ENCODE measurements around the gene PCSK6.

Gene PCSK6

GRCh38 chr15:101351736-101352135 is 137.8 kb downstream of the PCSK6 start:
- no peaks in the 10 kb centered on the region for H3K27me3 ChIP-seq
- no peaks in the 10 kb centered on the region for H3K9me3 ChIP-seq
- no peak for DNase-seq
- no peak overlapping the region for H3K4me3 ChIP-seq
- no peak overlapping the region for H3K27ac ChIP-seq
- H3K36me3 ChIP-seq: no peaks in the 10 kb centered on the region
- H3K4me1 ChIP-seq: no peaks in the 10 kb centered on the region
- no peak for TF ChIP-seq CTCF (IDR thresholded peaks at IDR 0.05)
- intact Hi-C loops (cut with DNase I; ENCODE audit: low total_unique reads): no loop called here

GRCh38 chr15:101349047-101349951 is 140.2 kb downstream of the PCSK6 start:
- H3K4me1 ChIP-seq: no peaks in the 10 kb centered on the region
- no peak overlapping the region for H3K27ac ChIP-seq
- no peak for TF ChIP-seq CTCF (IDR thresholded peaks at IDR 0.05)
- no peaks in the 10 kb centered on the region for H3K27me3 ChIP-seq
- no peaks in the 10 kb centered on the region for H3K36me3 ChIP-seq
- intact Hi-C loops (cut with DNase I; ENCODE audit: low total_unique reads): no loop called here
- no peaks in the 10 kb centered on the region for H3K9me3 ChIP-seq
- no peak overlapping the region for H3K4me3 ChIP-seq
- no peak for DNase-seq

GRCh38 chr15:101348643-101349042 is 140.9 kb downstream of the PCSK6 start:
- intact Hi-C loops (cut with DNase I; ENCODE audit: low total_unique reads): no loop called here
- no peaks in the 10 kb centered on the region for H3K36me3 ChIP-seq
- no peaks in the 10 kb centered on the region for H3K27me3 ChIP-seq
- no peak for DNase-seq
- H3K4me3 ChIP-seq: no peak overlapping the region
- no peak for TF ChIP-seq CTCF (IDR thresholded peaks at IDR 0.05)
- no peaks in the 10 kb centered on the region for H3K4me1 ChIP-seq
- H3K27ac ChIP-seq: no peak overlapping the region
- no peaks in the 10 kb centered on the region for H3K9me3 ChIP-seq

GRCh38 chr15:101348015-101348414 is 141.5 kb downstream of the PCSK6 start:
- Histone ChIP-seq H3K9me3 (no peaks in the 10 kb centered on the region), H3K27me3 (no peaks in the 10 kb centered on the region), H3K27ac (no peak overlapping the region), H3K4me1 (no peaks in the 10 kb centered on the region), H3K4me3 (no peak overlapping the region), H3K36me3 (no peaks in the 10 kb centered on the region)
- intact Hi-C loops (cut with DNase I; ENCODE audit: low total_unique reads): no loop called here
- no peak for DNase-seq
- no peak for TF ChIP-seq CTCF (IDR thresholded peaks at IDR 0.05)

- Histone ChIP-seq H3K27ac (no peak overlapping the region), H3K36me3 (no peaks in the 10 kb centered on the region), H3K4me3 (no peak overlapping the region), H3K9me3 (no peaks in the 10 kb centered on the region), H3K4me1 (no peaks in the 10 kb centered on the region), H3K27me3 (no peaks in the 10 kb centered on the region)
- TF ChIP-seq CTCF (IDR thresholded peaks at IDR 0.05): no peak
- DNase-seq: no peak
- intact Hi-C loops (cut with DNase I; ENCODE audit: low total_unique reads): no loop called here
Measured at GRCh38 chr15:101347454-101347853, 142.1 kb downstream of the PCSK6 start.
